ENCODE measurements around the gene STXBP5L. TPM values are rescaled to one million over a fixed set of nuclear protein-coding genes. Genes with fewer than 3 reads are reported as not detected.

The STXBP5L gene
- total RNA-seq, 1 experiment from 2014 or later, result 5.9 TPM

DNA sequence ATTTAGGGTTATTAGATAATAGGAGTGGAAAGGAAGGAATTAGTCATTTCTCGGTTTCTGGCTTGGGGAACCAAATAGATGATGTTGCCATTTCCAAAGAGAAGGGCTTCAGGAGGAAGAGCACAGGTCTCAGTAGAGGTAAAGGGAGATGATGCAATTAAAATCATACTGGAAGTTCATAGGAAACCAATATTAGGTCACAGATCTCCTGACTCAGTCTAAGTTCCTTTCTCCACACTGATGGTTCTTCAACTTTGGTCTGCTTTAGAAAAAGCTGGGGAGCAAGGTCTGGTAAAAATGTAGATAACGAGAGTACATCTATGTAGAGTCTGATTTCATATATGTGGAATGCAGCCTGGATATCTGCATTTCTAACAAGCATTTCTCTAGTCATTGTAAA lies 506.9 kb downstream of the STXBP5L start:
- POLR2A ChIA-PET, result no interaction called here
- CTCF ChIA-PET, result no interaction called here
- TF ChIP-seq MYBL2 (CRISPR knock-in tag; IDR thresholded peaks at IDR 0.05) (no peak), ZNF396 (CRISPR knock-in tag; IDR thresholded peaks at IDR 0.05; ENCODE audit: borderline replicate concordance) (no peak), USF2 (CRISPR knock-in tag; IDR thresholded peaks at IDR 0.05) (no peak), SMAD3 (CRISPR knock-in tag; IDR thresholded peaks at IDR 0.05; ENCODE audit: borderline replicate concordance) (no peak), ZNF219 (CRISPR knock-in tag; IDR thresholded peaks at IDR 0.05; ENCODE audit: borderline replicate concordance) (no peak), ARID4B (CRISPR knock-in tag; IDR thresholded peaks at IDR 0.05; ENCODE audit: borderline replicate concordance) (no peak), GRHL2 (CRISPR knock-in tag; IDR thresholded peaks at IDR 0.05; ENCODE audit: insufficient replicate concordance, severe bottlenecking) (no peak), CBFB (CRISPR knock-in tag; IDR thresholded peaks at IDR 0.05; ENCODE audit: low read depth) (no peak), NR2C2 (CRISPR knock-in tag; IDR thresholded peaks at IDR 0.05) (no peak), CDX4 (CRISPR knock-in tag; IDR thresholded peaks at IDR 0.05; ENCODE audit: borderline replicate concordance) (no peak)
- TF ChIP-seq, protein P1, sequence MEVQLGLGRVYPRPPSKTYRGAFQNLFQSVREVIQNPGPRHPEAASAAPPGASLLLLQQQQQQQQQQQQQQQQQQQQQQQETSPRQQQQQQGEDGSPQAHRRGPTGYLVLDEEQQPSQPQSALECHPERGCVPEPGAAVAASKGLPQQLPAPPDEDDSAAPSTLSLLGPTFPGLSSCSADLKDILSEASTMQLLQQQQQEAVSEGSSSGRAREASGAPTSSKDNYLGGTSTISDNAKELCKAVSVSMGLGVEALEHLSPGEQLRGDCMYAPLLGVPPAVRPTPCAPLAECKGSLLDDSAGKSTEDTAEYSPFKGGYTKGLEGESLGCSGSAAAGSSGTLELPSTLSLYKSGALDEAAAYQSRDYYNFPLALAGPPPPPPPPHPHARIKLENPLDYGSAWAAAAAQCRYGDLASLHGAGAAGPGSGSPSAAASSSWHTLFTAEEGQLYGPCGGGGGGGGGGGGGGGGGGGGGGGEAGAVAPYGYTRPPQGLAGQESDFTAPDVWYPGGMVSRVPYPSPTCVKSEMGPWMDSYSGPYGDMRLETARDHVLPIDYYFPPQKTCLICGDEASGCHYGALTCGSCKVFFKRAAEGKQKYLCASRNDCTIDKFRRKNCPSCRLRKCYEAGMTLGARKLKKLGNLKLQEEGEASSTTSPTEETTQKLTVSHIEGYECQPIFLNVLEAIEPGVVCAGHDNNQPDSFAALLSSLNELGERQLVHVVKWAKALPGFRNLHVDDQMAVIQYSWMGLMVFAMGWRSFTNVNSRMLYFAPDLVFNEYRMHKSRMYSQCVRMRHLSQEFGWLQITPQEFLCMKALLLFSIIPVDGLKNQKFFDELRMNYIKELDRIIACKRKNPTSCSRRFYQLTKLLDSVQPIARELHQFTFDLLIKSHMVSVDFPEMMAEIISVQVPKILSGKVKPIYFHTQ (CRISPR knock-in tag; IDR thresholded peaks at IDR 0.05), result no peak
- TF ChIP-seq, protein P2, sequence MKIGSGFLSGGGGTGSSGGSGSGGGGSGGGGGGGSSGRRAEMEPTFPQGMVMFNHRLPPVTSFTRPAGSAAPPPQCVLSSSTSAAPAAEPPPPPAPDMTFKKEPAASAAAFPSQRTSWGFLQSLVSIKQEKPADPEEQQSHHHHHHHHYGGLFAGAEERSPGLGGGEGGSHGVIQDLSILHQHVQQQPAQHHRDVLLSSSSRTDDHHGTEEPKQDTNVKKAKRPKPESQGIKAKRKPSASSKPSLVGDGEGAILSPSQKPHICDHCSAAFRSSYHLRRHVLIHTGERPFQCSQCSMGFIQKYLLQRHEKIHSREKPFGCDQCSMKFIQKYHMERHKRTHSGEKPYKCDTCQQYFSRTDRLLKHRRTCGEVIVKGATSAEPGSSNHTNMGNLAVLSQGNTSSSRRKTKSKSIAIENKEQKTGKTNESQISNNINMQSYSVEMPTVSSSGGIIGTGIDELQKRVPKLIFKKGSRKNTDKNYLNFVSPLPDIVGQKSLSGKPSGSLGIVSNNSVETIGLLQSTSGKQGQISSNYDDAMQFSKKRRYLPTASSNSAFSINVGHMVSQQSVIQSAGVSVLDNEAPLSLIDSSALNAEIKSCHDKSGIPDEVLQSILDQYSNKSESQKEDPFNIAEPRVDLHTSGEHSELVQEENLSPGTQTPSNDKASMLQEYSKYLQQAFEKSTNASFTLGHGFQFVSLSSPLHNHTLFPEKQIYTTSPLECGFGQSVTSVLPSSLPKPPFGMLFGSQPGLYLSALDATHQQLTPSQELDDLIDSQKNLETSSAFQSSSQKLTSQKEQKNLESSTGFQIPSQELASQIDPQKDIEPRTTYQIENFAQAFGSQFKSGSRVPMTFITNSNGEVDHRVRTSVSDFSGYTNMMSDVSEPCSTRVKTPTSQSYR (CRISPR knock-in tag; IDR thresholded peaks at IDR 0.05), result no peak
- Mint-ChIP-seq H3K27ac (no peak overlapping the region), H3K9me3 (no peaks in the 10 kb centered on the region), H3K4me3 (no peak overlapping the region), H3K36me3 (no peaks in the 10 kb centered on the region), H3K27me3 (ENCODE audit: low read depth) (no peaks in the 10 kb centered on the region), H3K4me1 (no peaks in the 10 kb centered on the region)
- no peak for DNase-seq (ENCODE audit: low spot score)
- ATAC-seq, result no peak

DNA sequence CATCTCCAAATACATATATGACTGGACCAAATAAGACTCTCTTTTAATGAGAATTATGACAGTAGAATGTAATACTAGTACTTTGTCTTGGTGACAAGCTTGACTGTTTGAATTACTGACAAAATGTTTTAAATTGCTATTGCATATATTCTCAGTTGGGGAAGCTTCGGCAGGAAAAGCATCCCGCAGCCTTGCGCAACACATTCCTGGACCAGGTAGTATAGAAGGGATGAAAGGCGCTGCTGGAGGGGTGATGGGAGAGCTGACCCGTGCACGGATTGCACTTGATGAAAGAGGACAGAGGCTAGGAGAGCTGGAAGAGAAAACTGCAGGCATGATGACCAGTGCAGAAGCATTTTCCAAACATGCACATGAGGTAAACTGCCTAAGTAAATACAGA lies 510.2 kb downstream of the STXBP5L start:
- Mint-ChIP-seq H3K36me3 (no peaks in the 10 kb centered on the region), H3K4me3 (no peak overlapping the region), H3K4me1 (no peaks in the 10 kb centered on the region), H3K9me3 (no peaks in the 10 kb centered on the region), H3K27me3 (ENCODE audit: low read depth) (no peaks in the 10 kb centered on the region), H3K27ac (no peak overlapping the region)
- ATAC-seq (no peak), DNase-seq (ENCODE audit: low spot score) (no peak)
- POLR2A ChIA-PET, result no interaction called here
- CTCF ChIA-PET, result no interaction called here
- TF ChIP-seq ESRRA (CRISPR knock-in tag; IDR thresholded peaks at IDR 0.05; ENCODE audit: borderline replicate concordance), result no peak
- TF ChIP-seq ZNF138 (CRISPR knock-in tag; conservative IDR thresholded peaks at IDR 0.05), result no peak
- no peak for TF ChIP-seq ZNF263 (CRISPR knock-in tag; IDR thresholded peaks at IDR 0.05; ENCODE audit: low read depth)
- TF ChIP-seq ZMAT4 (CRISPR knock-in tag; IDR thresholded peaks at IDR 0.05), result no peak
- TF ChIP-seq MAX (CRISPR knock-in tag; IDR thresholded peaks at IDR 0.05), result no peak
- TF ChIP-seq ZNF121 (CRISPR knock-in tag; IDR thresholded peaks at IDR 0.05), result no peak
- no peak for TF ChIP-seq ATF2 (CRISPR knock-in tag; IDR thresholded peaks at IDR 0.05; ENCODE audit: borderline replicate concordance, low read depth)

Data from WTC11 (cell line).